K562 (cell line): ENCODE measurements around the gene CETN2. TPM values are rescaled to one million over a fixed set of nuclear protein-coding genes. Genes with fewer than 3 reads are reported as not detected.

Experiments used
- HDAC2 ChIP-seq: fragments of 450-650 bp; IDR thresholded peaks from 2 replicates; pipeline ENCODE4 v1.6.1; 2016; ENCODE audit warnings: mild to moderate bottlenecking
- TEAD4 ChIP-seq, 2 experiments: sonication (generic) in 1 of 2; formaldehyde crosslinking in 1 of 2; IDR thresholded peaks; 2 replicates each; pipeline versions ENCODE4 v1.6.1 to v1.8.0; 2012 to 2022; ENCODE audit warnings: borderline replicate concordance in 1 of 2, inconsistent platforms in 1 of 2, low read length in 1 of 2, mild to moderate bottlenecking in 1 of 2, missing genetic modification reagents in 1 of 2
- YBX1 ChIP-seq: fragments of 450-650 bp; IDR thresholded peaks from 2 replicates; pipeline ENCODE4 v1.7.1; 2016; ENCODE audit warnings: mild to moderate bottlenecking
- polyA plus RNA-seq, 8 experiments: library from polyadenylated mRNA; depleted of rRNA in 4 of 8; stranded (reverse) in 5 of 8; unstranded in 3 of 8; fragments of >200 nt; fragmentation: Nextera tagmentation in 2 of 8; fragmentation: Illumina TruSeq in 1 of 8; extraction: Ambion mirVana in 2 of 8; extraction: Trizol in 1 of 8; gene quantifications; 2 replicates each; pipeline versions ENCODE4 v1.2.1 to v1.2.3, GENCODE V29; 2011 to 2014; ENCODE audit warnings: inconsistent platforms in 1 of 8, missing spikeins in 1 of 8
- total RNA-seq, 7 experiments: library from RNA; depleted of rRNA in 6 of 7; stranded (reverse); fragments of >200 nt in 6 of 7; fragmentation: Illumina TruSeq in 2 of 7; extraction: Trizol in 2 of 7; gene quantifications; 2 replicates each; pipeline versions ENCODE4 v1.2.1 to v1.2.3, GENCODE V29; 2011 to 2021; ENCODE audit warnings: low replicate concordance in 1 of 7
- TF ChIP-seq, protein P1 (sequence below): fragments of 200-600 bp; sonication (generic); IDR thresholded peaks from one replicate; pipeline ENCODE4 v1.6.1; 2012; ENCODE audit warnings: mild to moderate bottlenecking, low read depth, low read length, inconsistent platforms
- TF ChIP-seq, protein P2 (sequence below): sonication (generic); formaldehyde crosslinking; IDR thresholded peaks from 2 replicates; pipeline ENCODE4 v1.8.1; 2023; ENCODE audit warnings: mild to moderate bottlenecking, missing genetic modification reagents

The CETN2 gene
- total and polyA plus RNA-seq, 9 of the 15 experiments (the other 6 are each of a cell fraction or from before 2014, with no cell fraction given) = 16.7 to 37.1 (median 27.6) TPM

DNA sequence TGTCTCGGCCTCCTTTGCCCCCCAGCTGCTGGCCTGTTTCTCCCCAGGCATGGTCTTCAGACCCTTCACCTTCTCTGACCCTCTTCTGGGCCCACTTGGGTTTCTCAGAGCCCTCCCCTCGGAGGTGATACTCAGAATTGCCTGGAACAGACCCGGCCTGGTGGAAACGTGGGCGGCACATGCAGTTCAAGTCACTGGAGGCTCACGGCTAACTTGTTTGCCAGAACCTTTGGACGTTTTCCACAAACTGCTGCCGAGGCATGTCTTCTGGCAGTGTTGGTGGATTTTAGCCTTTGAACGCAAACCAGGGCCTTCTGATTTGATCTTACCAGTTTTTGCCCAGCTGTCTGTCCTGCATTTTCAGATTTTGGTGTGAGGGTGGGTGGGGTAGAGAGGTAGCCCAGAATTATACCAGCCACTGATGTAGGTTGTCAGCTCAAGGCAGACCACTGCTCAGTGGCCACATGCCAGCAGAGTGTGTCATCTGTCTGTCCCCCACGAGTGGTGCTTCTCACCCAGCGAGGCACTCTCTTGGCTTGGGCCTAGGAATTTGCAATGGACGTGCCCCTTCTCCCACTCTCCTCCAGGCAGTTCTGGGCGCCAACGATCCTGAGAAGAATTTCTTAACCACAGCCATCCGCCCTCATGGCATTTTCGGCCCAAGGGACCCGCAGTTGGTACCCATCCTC is 34.8 kb upstream of the CETN2 start (continued):
- TF ChIP-seq, protein P1, sequence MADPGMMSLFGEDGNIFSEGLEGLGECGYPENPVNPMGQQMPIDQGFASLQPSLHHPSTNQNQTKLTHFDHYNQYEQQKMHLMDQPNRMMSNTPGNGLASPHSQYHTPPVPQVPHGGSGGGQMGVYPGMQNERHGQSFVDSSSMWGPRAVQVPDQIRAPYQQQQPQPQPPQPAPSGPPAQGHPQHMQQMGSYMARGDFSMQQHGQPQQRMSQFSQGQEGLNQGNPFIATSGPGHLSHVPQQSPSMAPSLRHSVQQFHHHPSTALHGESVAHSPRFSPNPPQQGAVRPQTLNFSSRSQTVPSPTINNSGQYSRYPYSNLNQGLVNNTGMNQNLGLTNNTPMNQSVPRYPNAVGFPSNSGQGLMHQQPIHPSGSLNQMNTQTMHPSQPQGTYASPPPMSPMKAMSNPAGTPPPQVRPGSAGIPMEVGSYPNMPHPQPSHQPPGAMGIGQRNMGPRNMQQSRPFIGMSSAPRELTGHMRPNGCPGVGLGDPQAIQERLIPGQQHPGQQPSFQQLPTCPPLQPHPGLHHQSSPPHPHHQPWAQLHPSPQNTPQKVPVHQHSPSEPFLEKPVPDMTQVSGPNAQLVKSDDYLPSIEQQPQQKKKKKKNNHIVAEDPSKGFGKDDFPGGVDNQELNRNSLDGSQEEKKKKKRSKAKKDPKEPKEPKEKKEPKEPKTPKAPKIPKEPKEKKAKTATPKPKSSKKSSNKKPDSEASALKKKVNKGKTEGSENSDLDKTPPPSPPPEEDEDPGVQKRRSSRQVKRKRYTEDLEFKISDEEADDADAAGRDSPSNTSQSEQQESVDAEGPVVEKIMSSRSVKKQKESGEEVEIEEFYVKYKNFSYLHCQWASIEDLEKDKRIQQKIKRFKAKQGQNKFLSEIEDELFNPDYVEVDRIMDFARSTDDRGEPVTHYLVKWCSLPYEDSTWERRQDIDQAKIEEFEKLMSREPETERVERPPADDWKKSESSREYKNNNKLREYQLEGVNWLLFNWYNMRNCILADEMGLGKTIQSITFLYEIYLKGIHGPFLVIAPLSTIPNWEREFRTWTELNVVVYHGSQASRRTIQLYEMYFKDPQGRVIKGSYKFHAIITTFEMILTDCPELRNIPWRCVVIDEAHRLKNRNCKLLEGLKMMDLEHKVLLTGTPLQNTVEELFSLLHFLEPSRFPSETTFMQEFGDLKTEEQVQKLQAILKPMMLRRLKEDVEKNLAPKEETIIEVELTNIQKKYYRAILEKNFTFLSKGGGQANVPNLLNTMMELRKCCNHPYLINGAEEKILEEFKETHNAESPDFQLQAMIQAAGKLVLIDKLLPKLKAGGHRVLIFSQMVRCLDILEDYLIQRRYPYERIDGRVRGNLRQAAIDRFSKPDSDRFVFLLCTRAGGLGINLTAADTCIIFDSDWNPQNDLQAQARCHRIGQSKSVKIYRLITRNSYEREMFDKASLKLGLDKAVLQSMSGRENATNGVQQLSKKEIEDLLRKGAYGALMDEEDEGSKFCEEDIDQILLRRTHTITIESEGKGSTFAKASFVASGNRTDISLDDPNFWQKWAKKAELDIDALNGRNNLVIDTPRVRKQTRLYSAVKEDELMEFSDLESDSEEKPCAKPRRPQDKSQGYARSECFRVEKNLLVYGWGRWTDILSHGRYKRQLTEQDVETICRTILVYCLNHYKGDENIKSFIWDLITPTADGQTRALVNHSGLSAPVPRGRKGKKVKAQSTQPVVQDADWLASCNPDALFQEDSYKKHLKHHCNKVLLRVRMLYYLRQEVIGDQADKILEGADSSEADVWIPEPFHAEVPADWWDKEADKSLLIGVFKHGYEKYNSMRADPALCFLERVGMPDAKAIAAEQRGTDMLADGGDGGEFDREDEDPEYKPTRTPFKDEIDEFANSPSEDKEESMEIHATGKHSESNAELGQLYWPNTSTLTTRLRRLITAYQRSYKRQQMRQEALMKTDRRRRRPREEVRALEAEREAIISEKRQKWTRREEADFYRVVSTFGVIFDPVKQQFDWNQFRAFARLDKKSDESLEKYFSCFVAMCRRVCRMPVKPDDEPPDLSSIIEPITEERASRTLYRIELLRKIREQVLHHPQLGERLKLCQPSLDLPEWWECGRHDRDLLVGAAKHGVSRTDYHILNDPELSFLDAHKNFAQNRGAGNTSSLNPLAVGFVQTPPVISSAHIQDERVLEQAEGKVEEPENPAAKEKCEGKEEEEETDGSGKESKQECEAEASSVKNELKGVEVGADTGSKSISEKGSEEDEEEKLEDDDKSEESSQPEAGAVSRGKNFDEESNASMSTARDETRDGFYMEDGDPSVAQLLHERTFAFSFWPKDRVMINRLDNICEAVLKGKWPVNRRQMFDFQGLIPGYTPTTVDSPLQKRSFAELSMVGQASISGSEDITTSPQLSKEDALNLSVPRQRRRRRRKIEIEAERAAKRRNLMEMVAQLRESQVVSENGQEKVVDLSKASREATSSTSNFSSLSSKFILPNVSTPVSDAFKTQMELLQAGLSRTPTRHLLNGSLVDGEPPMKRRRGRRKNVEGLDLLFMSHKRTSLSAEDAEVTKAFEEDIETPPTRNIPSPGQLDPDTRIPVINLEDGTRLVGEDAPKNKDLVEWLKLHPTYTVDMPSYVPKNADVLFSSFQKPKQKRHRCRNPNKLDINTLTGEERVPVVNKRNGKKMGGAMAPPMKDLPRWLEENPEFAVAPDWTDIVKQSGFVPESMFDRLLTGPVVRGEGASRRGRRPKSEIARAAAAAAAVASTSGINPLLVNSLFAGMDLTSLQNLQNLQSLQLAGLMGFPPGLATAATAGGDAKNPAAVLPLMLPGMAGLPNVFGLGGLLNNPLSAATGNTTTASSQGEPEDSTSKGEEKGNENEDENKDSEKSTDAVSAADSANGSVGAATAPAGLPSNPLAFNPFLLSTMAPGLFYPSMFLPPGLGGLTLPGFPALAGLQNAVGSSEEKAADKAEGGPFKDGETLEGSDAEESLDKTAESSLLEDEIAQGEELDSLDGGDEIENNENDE = no peak
- TF ChIP-seq HDAC2 = no peak
- TF ChIP-seq, protein P2, sequence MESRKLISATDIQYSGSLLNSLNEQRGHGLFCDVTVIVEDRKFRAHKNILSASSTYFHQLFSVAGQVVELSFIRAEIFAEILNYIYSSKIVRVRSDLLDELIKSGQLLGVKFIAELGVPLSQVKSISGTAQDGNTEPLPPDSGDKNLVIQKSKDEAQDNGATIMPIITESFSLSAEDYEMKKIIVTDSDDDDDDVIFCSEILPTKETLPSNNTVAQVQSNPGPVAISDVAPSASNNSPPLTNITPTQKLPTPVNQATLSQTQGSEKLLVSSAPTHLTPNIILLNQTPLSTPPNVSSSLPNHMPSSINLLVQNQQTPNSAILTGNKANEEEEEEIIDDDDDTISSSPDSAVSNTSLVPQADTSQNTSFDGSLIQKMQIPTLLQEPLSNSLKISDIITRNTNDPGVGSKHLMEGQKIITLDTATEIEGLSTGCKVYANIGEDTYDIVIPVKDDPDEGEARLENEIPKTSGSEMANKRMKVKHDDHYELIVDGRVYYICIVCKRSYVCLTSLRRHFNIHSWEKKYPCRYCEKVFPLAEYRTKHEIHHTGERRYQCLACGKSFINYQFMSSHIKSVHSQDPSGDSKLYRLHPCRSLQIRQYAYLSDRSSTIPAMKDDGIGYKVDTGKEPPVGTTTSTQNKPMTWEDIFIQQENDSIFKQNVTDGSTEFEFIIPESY (CRISPR knock-in tag) = no peak
- TF ChIP-seq TEAD4 (IDR thresholded peaks at IDR 0.05; ENCODE audit: low read length) = no peak
- TF ChIP-seq TEAD4 (CRISPR knock-in tag; IDR thresholded peaks at IDR 0.05; ENCODE audit: borderline replicate concordance) = no peak
- TF ChIP-seq YBX1 = no peak
